ENCODE measurements around the gene KYNU. TPM values are rescaled to one million over a fixed set of nuclear protein-coding genes. Genes with fewer than 3 reads are reported as not detected.
"Not testable (repeated sequence)": the region's sequence is repeated elsewhere in the genome, so short reads cannot be mapped to it uniquely, and the experiment has no call there.

KYNU gene
- total RNA-seq: 6.0 TPM

DNA sequence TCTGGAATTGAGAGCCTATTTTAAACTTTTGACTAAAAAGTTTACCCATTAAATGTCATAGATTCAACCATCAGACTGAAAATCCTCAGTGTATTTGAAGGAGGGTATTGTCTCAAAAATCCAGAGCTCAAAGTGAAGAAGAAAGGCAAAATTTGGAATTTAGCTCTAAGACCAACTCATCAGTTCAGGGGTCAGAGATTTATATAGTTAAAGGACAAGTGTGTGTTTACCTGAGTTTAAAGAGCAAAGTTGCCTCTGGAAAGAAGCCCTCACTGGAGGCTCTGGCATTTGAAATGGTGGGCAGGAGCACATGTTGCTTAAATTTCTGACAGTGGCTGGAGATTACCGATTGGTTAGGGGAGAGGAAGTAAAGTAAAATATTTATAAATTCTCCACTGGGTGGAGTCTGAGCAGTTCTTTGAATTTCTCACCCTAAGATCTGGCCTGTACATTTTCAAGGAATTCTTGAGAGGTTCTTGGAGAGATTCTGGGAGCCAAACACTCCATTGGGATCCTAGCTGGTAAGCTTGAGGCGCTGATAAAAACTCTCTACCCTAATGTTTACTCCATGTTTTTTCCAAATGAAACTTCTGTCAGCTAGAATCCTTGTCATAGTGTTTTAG is at the start of gene KYNU:
KYNU (plus strand) TSS at position 449 of the 623 bp plus-strand sequence. CDS start 7,704 bp downstream, outside the sequence.
- DNase-seq (ENCODE audit: low spot score) (no peak), ATAC-seq (peak; percentile 59)
- intact Hi-C loops (cut with DNase I): no loop called here

GRCh38 chr2:142834021-142834420 is 43.4 kb upstream of the KYNU start:
- ATAC-seq (no peak), DNase-seq (ENCODE audit: low spot score) (no peak)
- intact Hi-C loops (cut with DNase I): loop anchor here (5.0 kb wide), 1 partner anchor 317 kb away; no protein-coding TSS in a partner anchor

DNA sequence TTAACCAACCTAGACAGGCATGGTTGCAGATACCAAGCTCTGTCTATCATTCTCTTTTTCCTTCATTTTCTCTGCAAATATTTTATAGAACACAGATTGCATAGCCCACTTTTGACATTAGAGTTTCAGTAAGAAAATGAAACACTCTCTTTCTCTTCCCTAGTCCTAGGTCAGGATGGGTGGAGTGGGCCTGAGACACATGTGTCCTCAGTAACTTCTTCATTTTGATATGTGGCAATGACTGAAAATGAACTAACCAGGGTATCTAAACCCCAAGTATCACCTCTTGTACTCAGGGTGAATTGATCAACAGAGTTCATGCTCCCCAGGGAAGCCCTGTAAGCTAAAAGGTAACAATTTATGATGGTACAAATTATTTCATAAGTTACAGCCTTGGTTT is 37.0 kb upstream of the KYNU start:
- intact Hi-C loops (cut with DNase I): no loop called here
- ATAC-seq (no peak), DNase-seq (ENCODE audit: low spot score) (no peak)

- no peak for DNase-seq (ENCODE audit: low spot score)
- intact Hi-C loops (cut with DNase I): no loop called here
- ATAC-seq: no peak
These were observed 35.7 kb upstream of the KYNU start for GRCh38 chr2:142841788-142842187.

GRCh38 chr2:142842369-142842768 is 35.1 kb upstream of the KYNU start:
- ATAC-seq: no peak

DNA sequence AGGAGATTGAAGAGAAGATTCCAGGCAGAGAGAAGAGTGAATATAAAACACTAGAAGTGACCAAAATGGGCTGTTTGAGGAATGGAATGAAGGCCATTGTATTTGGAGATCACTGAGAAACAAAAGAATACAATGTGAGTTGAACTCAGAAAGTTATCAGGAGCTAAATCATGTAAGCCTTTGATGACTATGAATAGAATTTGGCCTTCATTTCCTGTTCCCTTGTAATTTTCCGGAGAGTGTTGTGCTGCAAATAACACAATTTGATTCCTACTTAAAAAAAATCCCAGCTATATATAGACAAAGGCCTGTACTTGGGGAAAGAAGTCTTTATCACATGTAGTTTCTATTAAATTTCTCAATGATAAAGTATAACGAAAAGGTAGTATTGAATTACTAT is 33.7 kb upstream of the KYNU start:
- intact Hi-C loops (cut with DNase I): no loop called here
- DNase-seq (ENCODE audit: low spot score) (no peak), ATAC-seq (no peak)

More at GRCh38 chr2:142842369-142842768, 35.1 kb upstream of the KYNU start:
- no peak for DNase-seq (ENCODE audit: low spot score)
- intact Hi-C loops (cut with DNase I): no loop called here

DNA sequence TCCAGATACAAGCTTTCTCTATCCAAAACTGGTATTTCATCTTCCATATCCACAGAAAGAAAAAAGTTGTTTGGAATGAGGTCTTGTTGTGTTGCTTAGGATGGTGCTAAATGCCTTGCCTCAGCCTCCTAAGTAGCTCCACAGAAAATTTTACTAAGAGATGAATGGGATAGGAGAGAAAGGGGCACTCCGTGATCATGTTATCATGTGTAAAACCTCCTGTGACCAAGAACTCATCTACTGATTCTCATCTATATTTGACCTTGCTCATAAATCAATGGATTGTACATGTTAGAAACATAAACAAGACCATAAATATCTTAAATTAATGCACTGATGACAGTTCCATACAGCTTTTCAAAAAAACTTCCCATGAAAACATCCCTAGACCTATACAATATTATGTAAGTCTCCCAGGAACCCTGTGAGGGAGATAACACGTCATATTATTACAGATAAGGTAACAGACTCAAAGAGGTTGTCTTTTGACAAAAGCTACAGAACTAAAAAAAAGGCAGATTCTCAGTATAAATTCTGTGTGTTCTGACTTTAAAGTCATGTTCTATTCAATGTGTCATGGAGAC is 29.3 kb upstream of the KYNU start:
- DNase-seq (ENCODE audit: low spot score) (no peak), ATAC-seq (no peak)
- intact Hi-C loops (cut with DNase I): no loop called here

GRCh38 chr2:142849820-142850219 is 27.6 kb upstream of the KYNU start:
- DNase-seq (ENCODE audit: low spot score) (no peak), ATAC-seq (no peak)
- intact Hi-C loops (cut with DNase I): no loop called here

DNA sequence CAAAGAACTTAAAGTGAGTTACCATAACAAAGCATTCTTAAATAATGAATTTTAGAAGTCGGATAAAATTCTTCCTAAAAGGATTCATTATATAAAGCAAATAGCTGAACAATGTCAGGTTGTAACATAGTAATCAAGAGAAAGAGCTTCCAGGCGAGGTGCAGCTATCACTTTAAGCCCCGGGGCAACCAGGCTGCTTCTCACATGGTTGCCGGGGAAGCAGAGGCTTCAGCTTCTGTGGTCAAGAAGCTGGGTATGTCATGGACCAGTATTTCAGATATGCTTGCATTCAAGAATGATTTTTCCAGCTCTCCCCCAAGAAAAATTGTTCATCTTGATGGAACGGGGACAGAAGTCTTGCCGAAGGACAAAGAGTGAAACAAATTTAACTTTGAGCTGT is 23.6 kb upstream of the KYNU start:
- no peak for ATAC-seq
- intact Hi-C loops (cut with DNase I): no loop called here
- DNase-seq (ENCODE audit: low spot score): no peak

DNA sequence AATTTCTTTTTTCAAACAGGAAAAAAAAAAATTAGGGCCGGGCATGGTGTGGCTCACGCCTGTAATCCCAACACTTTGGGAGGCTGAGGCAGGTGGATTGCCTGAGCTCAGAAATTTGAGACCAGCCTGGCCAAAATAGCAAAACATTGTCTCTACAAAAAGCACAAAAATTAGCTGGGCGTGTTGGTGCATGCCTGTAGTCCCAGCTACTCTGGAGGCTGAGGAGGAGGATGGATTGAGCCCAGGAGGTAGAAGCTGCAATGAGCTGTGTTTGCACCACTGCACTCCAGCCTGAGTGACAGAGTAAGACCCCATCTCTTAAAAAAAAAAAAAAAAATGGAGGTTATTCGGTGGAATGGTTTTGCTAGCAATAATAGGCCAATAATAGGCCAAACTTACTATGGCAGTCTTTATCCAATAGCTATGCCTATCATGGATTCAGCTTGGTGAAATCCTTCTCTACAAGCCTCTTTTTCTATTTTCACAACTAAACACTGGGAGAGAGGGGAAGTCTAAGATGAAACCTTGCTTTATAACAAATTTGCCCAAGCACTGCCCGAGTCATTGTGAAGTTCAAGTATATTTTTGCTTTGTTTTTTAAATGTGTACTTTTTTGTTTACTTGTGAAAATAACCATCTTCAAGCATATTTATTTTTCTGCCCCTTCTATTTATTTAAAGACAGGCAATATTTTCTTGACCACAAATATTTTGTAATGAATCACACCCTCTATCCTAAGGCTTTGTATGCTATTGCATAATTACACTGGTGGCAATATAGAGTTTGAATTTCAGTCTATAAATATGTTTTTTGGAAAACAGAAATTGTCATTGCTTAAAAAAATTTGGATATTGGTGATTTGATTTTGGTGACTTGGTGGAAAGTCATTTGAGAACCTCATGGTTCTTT is 20.0 kb upstream of the KYNU start:
- intact Hi-C loops (cut with DNase I): no loop called here
- no peak for DNase-seq (ENCODE audit: low spot score)
- no peak for ATAC-seq

- ATAC-seq: no peak
- DNase-seq (ENCODE audit: low spot score): no peak
- intact Hi-C loops (cut with DNase I): no loop called here
These were observed 18.5 kb upstream of the KYNU start for GRCh38 chr2:142858961-142859360.

GRCh38 chr2:142862299-142862698 is 15.2 kb upstream of the KYNU start:
- no peak for ATAC-seq
- intact Hi-C loops (cut with DNase I): no loop called here
- no peak for DNase-seq (ENCODE audit: low spot score)

DNA sequence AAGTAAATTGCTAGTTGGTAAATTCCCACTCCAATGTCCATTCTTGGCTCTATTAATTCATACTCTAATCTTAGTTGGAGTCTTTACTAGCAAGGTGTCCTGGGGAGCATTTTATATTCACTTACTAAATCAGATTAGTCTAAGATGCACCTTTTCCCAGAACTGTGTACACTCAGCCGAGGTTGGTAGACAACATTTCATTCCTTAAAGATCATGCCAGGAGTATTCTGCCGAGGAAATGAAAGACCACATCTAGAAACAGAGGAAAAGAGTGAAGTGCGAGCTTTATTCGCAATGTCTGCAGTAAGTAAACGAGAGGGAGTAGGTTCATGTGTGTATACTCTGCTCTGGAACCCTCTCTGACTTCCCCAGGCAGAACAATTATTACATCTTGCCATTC is 14.6 kb upstream of the KYNU start:
- intact Hi-C loops (cut with DNase I): no loop called here
- ATAC-seq: no peak
- DNase-seq (ENCODE audit: low spot score): no peak

GRCh38 chr2:142863485-142863961 is 13.9 kb upstream of the KYNU start:
- ATAC-seq (no peak), DNase-seq (ENCODE audit: low spot score) (no peak)
- intact Hi-C loops (cut with DNase I): no loop called here

- intact Hi-C loops (cut with DNase I): not testable (repeated sequence)
These were observed 12.9 kb upstream of the KYNU start for GRCh38 chr2:142864605-142865004.

GRCh38 chr2:142865924-142866323 is 11.5 kb upstream of the KYNU start:
- intact Hi-C loops (cut with DNase I): no loop called here
- DNase-seq (ENCODE audit: low spot score): no peak
- ATAC-seq: peak; percentile 62

More at GRCh38 chr2:142864605-142865004, 12.9 kb upstream of the KYNU start:
- not testable (repeated sequence) for DNase-seq (ENCODE audit: low spot score); ATAC-seq

GRCh38 chr2:142866426-142866825 is 11.0 kb upstream of the KYNU start:
- intact Hi-C loops (cut with DNase I): no loop called here
- no peak for DNase-seq (ENCODE audit: low spot score)
- no peak for ATAC-seq

- intact Hi-C loops (cut with DNase I): no loop called here
- DNase-seq (ENCODE audit: low spot score) (no peak), ATAC-seq (no peak)
These were observed 10.3 kb upstream of the KYNU start for GRCh38 chr2:142867136-142867535.

- DNase-seq (ENCODE audit: low spot score) (peak; percentile 68), ATAC-seq (peak; percentile 79)
- intact Hi-C loops (cut with DNase I): no loop called here
These were observed 9.2 kb upstream of the KYNU start for GRCh38 chr2:142868229-142868762.
